AG20443 (cell line): ENCODE data around the gene FAM227B.
"Not testable (repeated sequence)": the region's sequence is repeated elsewhere in the genome, so short reads cannot be mapped to it uniquely, and the experiment has no call there.

Experiments used
- DNase-seq: peaks from one replicate; pipeline ENCODE4 v3.0.0; 2012; ENCODE audit warnings: low spot score, mixed read lengths

FAM227B gene

GRCh38 chr15:49438962-49439631, 181.5 kb downstream of the FAM227B start:
- no peak for DNase-seq

- no peak for DNase-seq
Measured at GRCh38 chr15:49436751-49437150, 183.9 kb downstream of the FAM227B start.

GRCh38 chr15:49435174-49435573, 185.4 kb downstream of the FAM227B start:
- DNase-seq: no peak

GRCh38 chr15:49430046-49430445, 190.6 kb downstream of the FAM227B start:
- DNase-seq: no peak

GRCh38 chr15:49428409-49429095, 192.1 kb downstream of the FAM227B start:
- DNase-seq: peak; percentile 37

GRCh38 chr15:49427372-49427771, 193.2 kb downstream of the FAM227B start:
- DNase-seq: no peak

GRCh38 chr15:49424954-49425353, 195.7 kb downstream of the FAM227B start:
- no peak for DNase-seq

- DNase-seq: no peak
Measured at GRCh38 chr15:49423901-49424550, 196.6 kb downstream of the FAM227B start.

GRCh38 chr15:49423021-49423420, 197.6 kb downstream of the FAM227B start, which contains the start of gene FGF7:
Gene FGF7 (plus strand): TSS chr15:49423242. CDS start chr15:49424298, 1,056 bp downstream.
- DNase-seq: peak; percentile 61

GRCh38 chr15:49421991-49422390, 198.6 kb downstream of the FAM227B start:
- peak; percentile 34 for DNase-seq

- no peak for DNase-seq
Measured at GRCh38 chr15:49418811-49419210, 201.8 kb downstream of the FAM227B start.

- no peak for DNase-seq
Measured at GRCh38 chr15:49415638-49416037, 205.0 kb downstream of the FAM227B start.

GRCh38 chr15:49415149-49415548, 205.5 kb downstream of the FAM227B start:
- no peak for DNase-seq

GRCh38 chr15:49412797-49413196, 207.8 kb downstream of the FAM227B start:
- DNase-seq: no peak

GRCh38 chr15:49410641-49411040, 210.0 kb downstream of the FAM227B start:
- no peak for DNase-seq

- no peak for DNase-seq
Measured at GRCh38 chr15:49406352-49407118, 214.1 kb downstream of the FAM227B start.

GRCh38 chr15:49402515-49403296, 217.9 kb downstream of the FAM227B start:
- DNase-seq: not testable (repeated sequence)

- no peak for DNase-seq
Measured at GRCh38 chr15:49387471-49387870, 233.1 kb downstream of the FAM227B start.

GRCh38 chr15:49383266-49383665, 237.4 kb downstream of the FAM227B start:
- no peak for DNase-seq

- DNase-seq: no peak
Measured at GRCh38 chr15:49382394-49382793, 238.2 kb downstream of the FAM227B start.

- no peak for DNase-seq
Measured at GRCh38 chr15:49380912-49381311, 239.7 kb downstream of the FAM227B start.
